Liver (tissue), 9 donors: Measurements from ENCODE around the gene GAS2L1. TPM values are rescaled to one million over a fixed set of nuclear protein-coding genes. Genes with fewer than 3 reads are reported as not detected.

Experiments
- DNase-seq: peaks from one replicate; pipeline ENCODE4 v3.0.0-alpha.2; 2017; ENCODE audit warnings: low spot score
- H3K27ac ChIP-seq, 2 donors: one replicate each; pipeline ENCODE4 v1.7.0; 2013; ENCODE audit warnings: inconsistent platforms in 2 of 2, low read length in 2 of 2, control low read depth in 1 of 2, low read depth in 1 of 2, mild to moderate bottlenecking in 1 of 2
- H3K27me3 ChIP-seq, 4 donors: one replicate each; pipeline versions ENCODE4 v1.6.1 to v1.7.0; 2013; ENCODE audit warnings: low read length in 3 of 4, inconsistent platforms in 1 of 4, mild to moderate bottlenecking in 1 of 4, moderate library complexity in 1 of 4; ENCODE audit not compliant: control insufficient read depth in 4 of 4, insufficient read depth in 4 of 4
- H3K36me3 ChIP-seq, 4 donors: one replicate each; pipeline versions ENCODE4 v1.6.1 to v1.7.0; 2013; ENCODE audit warnings: low read length in 3 of 4, mild to moderate bottlenecking in 3 of 4, low read depth in 1 of 4, moderate library complexity in 1 of 4; ENCODE audit not compliant: control insufficient read depth in 4 of 4, insufficient read depth in 3 of 4
- H3K4me1 ChIP-seq, 4 donors: one replicate each; pipeline versions ENCODE4 v1.6.1 to v1.7.0; 2013; ENCODE audit warnings: low read length in 3 of 4, mild to moderate bottlenecking in 3 of 4, moderate library complexity in 1 of 4; ENCODE audit not compliant: control insufficient read depth in 4 of 4, insufficient read depth in 4 of 4
- H3K4me3 ChIP-seq, 3 donors: one replicate each; pipeline versions ENCODE4 v1.6.1 to v1.7.0; 2013; ENCODE audit warnings: low read length in 3 of 3, control low read depth in 1 of 3, low read depth in 1 of 3, mild to moderate bottlenecking in 1 of 3
- H3K9ac ChIP-seq, 2 donors: one replicate each; pipeline ENCODE4 v1.7.0; 2013; ENCODE audit warnings: low read length in 2 of 2, mild to moderate bottlenecking in 2 of 2, moderate library complexity in 2 of 2, control low read depth in 1 of 2, low read depth in 1 of 2
- H3K9me3 ChIP-seq, 4 donors: one replicate each; pipeline versions ENCODE4 v1.6.1 to v1.7.0; 2013; ENCODE audit warnings: low read length in 3 of 4; ENCODE audit not compliant: control insufficient read depth in 4 of 4
- EGR1 ChIP-seq, 2 donors: IDR thresholded peaks; 2 replicates each; pipeline ENCODE4 v1.6.1; 2016 to 2018; ENCODE audit warnings: antibody characterized with exemption in 2 of 2, low read depth in 2 of 2
- FOXA1 ChIP-seq: IDR thresholded peaks from 2 replicates; pipeline ENCODE4 v1.6.1; 2016; ENCODE audit warnings: antibody characterized with exemption
- FOXA2 ChIP-seq: IDR thresholded peaks from 2 replicates; pipeline ENCODE4 v1.6.1; 2016; ENCODE audit warnings: antibody characterized with exemption
- GABPA ChIP-seq, 2 donors: IDR thresholded peaks in 1 of 2; conservative IDR thresholded peaks in 1 of 2; 2 replicates each; pipeline ENCODE4 v1.6.1; 2016; ENCODE audit warnings: antibody characterized with exemption in 2 of 2, mild to moderate bottlenecking in 1 of 2, moderate library complexity in 1 of 2
- HNF4A ChIP-seq, 2 donors: conservative IDR thresholded peaks; 2 replicates each; pipeline ENCODE4 v1.6.1; 2016; ENCODE audit warnings: antibody characterized with exemption in 2 of 2, mild to moderate bottlenecking in 2 of 2
- HNF4G ChIP-seq: IDR thresholded peaks from 2 replicates; pipeline ENCODE4 v1.6.1; 2016; ENCODE audit warnings: antibody characterized with exemption
- JUND ChIP-seq, 2 donors: IDR thresholded peaks; 2 replicates each; pipeline ENCODE4 v1.6.1; 2016; ENCODE audit warnings: antibody characterized with exemption in 2 of 2
- NR2F2 ChIP-seq: IDR thresholded peaks from 2 replicates; pipeline ENCODE4 v1.6.1; 2016; ENCODE audit warnings: antibody characterized with exemption
- RAD21 ChIP-seq, 2 donors: IDR thresholded peaks; 2 replicates each; pipeline ENCODE4 v1.6.1; 2016; ENCODE audit warnings: antibody characterized with exemption in 2 of 2, mild to moderate bottlenecking in 2 of 2
- RXRA ChIP-seq, 2 donors: IDR thresholded peaks; 2 replicates each; pipeline ENCODE4 v1.6.1; 2017 to 2018; ENCODE audit warnings: antibody characterized with exemption in 2 of 2, mild to moderate bottlenecking in 1 of 2
- SP1 ChIP-seq: IDR thresholded peaks from 2 replicates; pipeline ENCODE4 v1.6.1; 2018; ENCODE audit warnings: antibody characterized with exemption, mild to moderate bottlenecking
- TAF1 ChIP-seq: conservative IDR thresholded peaks from 2 replicates; pipeline ENCODE4 v1.6.1; 2016; ENCODE audit warnings: antibody characterized with exemption, mild to moderate bottlenecking
- YY1 ChIP-seq: IDR thresholded peaks from 2 replicates; pipeline ENCODE4 v1.6.1; 2016; ENCODE audit warnings: antibody characterized with exemption, mild to moderate bottlenecking
- WGBS: extraction: QIAGEN DNeasy Blood & Tissue Kit; methylation state at CpG from one replicate; pipeline ENCODE4 v1.1.7; 2013; 5-methylcytosine and 5-hydroxymethylcytosine counted together
- polyA plus RNA-seq, 2 donors: library from polyadenylated mRNA; stranded (reverse) in 1 of 2; unstranded in 1 of 2; fragments of 200-250 nt in 1 of 2; fragments of >200 nt in 1 of 2; fragmentation: Nextera tagmentation in 1 of 2; extraction: Ambion mirVana in 1 of 2; gene quantifications; one replicate each; pipeline versions ENCODE4 v1.2.1 to v1.2.3, GENCODE V29; 2013 to 2015
- total RNA-seq, 2 donors: library from RNA; depleted of rRNA; stranded (reverse); fragments of >200 nt; gene quantifications; one replicate each; pipeline ENCODE4 v1.2.3, GENCODE V29; 2014
- TF ChIP-seq, protein P1 (sequence below): IDR thresholded peaks from 2 replicates; pipeline ENCODE4 v1.6.1; 2016; ENCODE audit warnings: antibody characterized with exemption
- TF ChIP-seq, protein P2 (sequence below): IDR thresholded peaks from 2 replicates; pipeline ENCODE4 v1.6.1; 2016; ENCODE audit warnings: antibody characterized with exemption
- TF ChIP-seq, protein P3 (sequence below): IDR thresholded peaks from 2 replicates; pipeline ENCODE4 v1.6.1; 2016; ENCODE audit warnings: antibody characterized with exemption
- TF ChIP-seq, protein P4 (sequence below): fragments of 150-350 bp; IDR thresholded peaks from 2 replicates; pipeline ENCODE4 v1.5.1; 2017; ENCODE audit warnings: improper control_type of control experiment, low read depth, low read length; ENCODE audit not compliant: missing input control
- TF ChIP-seq, protein P5 (sequence below): IDR thresholded peaks from 2 replicates; pipeline ENCODE4 v1.6.1; 2016; ENCODE audit warnings: antibody characterized with exemption, mild to moderate bottlenecking
- donor health status: healthy.
- donor health status: healthy.
- donor health status: healthy.
- donor health status: healthy.
- donor health status: healthy.

Gene GAS2L1
- total and polyA plus RNA-seq, 4 donors = 4.0 to 11.4 (median 8.9) TPM

DNA sequence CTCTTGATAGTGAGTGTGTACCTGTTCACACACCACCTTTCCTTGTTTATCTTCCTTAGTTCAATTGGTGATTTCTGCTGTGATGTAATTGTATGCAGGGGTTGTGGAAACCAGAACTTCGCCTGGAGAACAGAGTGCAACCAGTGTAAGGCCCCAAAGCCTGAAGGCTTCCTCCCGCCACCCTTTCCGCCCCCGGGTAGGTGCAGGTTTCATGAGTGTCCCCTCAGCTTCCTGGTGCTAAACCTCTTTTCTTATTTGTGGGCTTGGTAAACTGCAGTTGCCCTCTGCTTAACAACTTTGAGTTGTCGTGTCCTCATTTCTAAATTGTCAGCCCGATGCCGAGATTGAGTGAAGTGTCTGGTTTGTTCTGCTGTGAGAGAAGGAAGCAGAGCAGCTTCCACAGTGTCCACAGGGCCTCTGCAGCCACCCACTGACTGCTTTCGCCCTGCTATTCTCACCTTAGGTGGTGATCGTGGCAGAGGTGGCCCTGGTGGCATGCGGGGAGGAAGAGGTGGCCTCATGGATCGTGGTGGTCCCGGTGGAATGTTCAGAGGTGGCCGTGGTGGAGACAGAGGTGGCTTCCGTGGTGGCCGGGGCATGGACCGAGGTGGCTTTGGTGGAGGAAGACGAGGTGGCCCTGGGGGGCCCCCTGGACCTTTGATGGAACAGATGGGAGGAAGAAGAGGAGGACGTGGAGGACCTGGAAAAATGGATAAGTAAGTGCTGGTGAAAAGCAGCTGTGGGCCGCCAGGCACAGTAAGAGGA is 7.1 kb upstream of the GAS2L1 start:
- H3K27ac ChIP-seq = no peak overlapping the region
- no peaks in the 10 kb centered on the region for H3K9me3 ChIP-seq
- TF ChIP-seq RAD21 (IDR thresholded peaks at IDR 0.05) = no peak
- TF ChIP-seq TAF1 = no peak
- no peak for TF ChIP-seq HNF4A (conservative IDR thresholded peaks at IDR 0.05)
- TF ChIP-seq SP1 = no peak
- TF ChIP-seq, protein P1, sequence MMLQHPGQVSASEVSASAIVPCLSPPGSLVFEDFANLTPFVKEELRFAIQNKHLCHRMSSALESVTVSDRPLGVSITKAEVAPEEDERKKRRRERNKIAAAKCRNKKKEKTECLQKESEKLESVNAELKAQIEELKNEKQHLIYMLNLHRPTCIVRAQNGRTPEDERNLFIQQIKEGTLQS = no peak
- TF ChIP-seq RXRA (IDR thresholded peaks at IDR 0.05) = no peak
- TF ChIP-seq, protein P2, sequence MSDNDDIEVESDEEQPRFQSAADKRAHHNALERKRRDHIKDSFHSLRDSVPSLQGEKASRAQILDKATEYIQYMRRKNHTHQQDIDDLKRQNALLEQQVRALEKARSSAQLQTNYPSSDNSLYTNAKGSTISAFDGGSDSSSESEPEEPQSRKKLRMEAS = no peak
- TF ChIP-seq, protein P3, sequence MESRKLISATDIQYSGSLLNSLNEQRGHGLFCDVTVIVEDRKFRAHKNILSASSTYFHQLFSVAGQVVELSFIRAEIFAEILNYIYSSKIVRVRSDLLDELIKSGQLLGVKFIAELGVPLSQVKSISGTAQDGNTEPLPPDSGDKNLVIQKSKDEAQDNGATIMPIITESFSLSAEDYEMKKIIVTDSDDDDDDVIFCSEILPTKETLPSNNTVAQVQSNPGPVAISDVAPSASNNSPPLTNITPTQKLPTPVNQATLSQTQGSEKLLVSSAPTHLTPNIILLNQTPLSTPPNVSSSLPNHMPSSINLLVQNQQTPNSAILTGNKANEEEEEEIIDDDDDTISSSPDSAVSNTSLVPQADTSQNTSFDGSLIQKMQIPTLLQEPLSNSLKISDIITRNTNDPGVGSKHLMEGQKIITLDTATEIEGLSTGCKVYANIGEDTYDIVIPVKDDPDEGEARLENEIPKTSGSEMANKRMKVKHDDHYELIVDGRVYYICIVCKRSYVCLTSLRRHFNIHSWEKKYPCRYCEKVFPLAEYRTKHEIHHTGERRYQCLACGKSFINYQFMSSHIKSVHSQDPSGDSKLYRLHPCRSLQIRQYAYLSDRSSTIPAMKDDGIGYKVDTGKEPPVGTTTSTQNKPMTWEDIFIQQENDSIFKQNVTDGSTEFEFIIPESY = no peak
- no peak for TF ChIP-seq HNF4G
- TF ChIP-seq FOXA2 = no peak
- no peak for TF ChIP-seq NR2F2
- no peak for TF ChIP-seq YY1
- TF ChIP-seq EGR1 (IDR thresholded peaks at IDR 0.05; ENCODE audit: low read depth in 2 of 2) = no peak
- TF ChIP-seq, protein P4, sequence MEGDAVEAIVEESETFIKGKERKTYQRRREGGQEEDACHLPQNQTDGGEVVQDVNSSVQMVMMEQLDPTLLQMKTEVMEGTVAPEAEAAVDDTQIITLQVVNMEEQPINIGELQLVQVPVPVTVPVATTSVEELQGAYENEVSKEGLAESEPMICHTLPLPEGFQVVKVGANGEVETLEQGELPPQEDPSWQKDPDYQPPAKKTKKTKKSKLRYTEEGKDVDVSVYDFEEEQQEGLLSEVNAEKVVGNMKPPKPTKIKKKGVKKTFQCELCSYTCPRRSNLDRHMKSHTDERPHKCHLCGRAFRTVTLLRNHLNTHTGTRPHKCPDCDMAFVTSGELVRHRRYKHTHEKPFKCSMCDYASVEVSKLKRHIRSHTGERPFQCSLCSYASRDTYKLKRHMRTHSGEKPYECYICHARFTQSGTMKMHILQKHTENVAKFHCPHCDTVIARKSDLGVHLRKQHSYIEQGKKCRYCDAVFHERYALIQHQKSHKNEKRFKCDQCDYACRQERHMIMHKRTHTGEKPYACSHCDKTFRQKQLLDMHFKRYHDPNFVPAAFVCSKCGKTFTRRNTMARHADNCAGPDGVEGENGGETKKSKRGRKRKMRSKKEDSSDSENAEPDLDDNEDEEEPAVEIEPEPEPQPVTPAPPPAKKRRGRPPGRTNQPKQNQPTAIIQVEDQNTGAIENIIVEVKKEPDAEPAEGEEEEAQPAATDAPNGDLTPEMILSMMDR = no peak
- no peak for TF ChIP-seq JUND (IDR thresholded peaks at IDR 0.05)
- TF ChIP-seq, protein P5, sequence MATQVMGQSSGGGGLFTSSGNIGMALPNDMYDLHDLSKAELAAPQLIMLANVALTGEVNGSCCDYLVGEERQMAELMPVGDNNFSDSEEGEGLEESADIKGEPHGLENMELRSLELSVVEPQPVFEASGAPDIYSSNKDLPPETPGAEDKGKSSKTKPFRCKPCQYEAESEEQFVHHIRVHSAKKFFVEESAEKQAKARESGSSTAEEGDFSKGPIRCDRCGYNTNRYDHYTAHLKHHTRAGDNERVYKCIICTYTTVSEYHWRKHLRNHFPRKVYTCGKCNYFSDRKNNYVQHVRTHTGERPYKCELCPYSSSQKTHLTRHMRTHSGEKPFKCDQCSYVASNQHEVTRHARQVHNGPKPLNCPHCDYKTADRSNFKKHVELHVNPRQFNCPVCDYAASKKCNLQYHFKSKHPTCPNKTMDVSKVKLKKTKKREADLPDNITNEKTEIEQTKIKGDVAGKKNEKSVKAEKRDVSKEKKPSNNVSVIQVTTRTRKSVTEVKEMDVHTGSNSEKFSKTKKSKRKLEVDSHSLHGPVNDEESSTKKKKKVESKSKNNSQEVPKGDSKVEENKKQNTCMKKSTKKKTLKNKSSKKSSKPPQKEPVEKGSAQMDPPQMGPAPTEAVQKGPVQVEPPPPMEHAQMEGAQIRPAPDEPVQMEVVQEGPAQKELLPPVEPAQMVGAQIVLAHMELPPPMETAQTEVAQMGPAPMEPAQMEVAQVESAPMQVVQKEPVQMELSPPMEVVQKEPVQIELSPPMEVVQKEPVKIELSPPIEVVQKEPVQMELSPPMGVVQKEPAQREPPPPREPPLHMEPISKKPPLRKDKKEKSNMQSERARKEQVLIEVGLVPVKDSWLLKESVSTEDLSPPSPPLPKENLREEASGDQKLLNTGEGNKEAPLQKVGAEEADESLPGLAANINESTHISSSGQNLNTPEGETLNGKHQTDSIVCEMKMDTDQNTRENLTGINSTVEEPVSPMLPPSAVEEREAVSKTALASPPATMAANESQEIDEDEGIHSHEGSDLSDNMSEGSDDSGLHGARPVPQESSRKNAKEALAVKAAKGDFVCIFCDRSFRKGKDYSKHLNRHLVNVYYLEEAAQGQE = no peak
- TF ChIP-seq GABPA (IDR thresholded peaks at IDR 0.05 in 1 of 2, conservative IDR thresholded peaks at IDR 0.05 in 1 of 2) = no peak
- no peak for TF ChIP-seq FOXA1
- H3K4me1 ChIP-seq = peaks cover 4 to 22% (median 16%) of the 10 kb centered on the region in 4 donors
- H3K27me3 ChIP-seq = no peaks in the 10 kb centered on the region
- H3K4me3 ChIP-seq = no peak overlapping the region
- DNase-seq = no peak
- 93% methylated on average over 19 of the region's 19 CpGs for WGBS
- H3K36me3 ChIP-seq = peaks cover 19 to 61% (median 53%) of the 10 kb centered on the region in 4 donors
- H3K9ac ChIP-seq = no peak overlapping the region
